D721Med (cell line): Measurements from ENCODE around the gene MGAM2.

Experiments used
- DNase-seq: peaks from one replicate; pipeline ENCODE4 v3.0.0; 2011; ENCODE audit warnings: low spot score; ENCODE audit not compliant: insufficient read length
- FAIRE-seq: peaks from 2 replicates; lab custom pipeline; 2011; peaks lifted over from hg19 to GRCh38; lab: Jason Lieb, UNC
- CTCF ChIP-seq: IDR thresholded peaks from 2 replicates; pipeline ENCODE4 v1.5.1; 2012; ENCODE audit warnings: mild to moderate bottlenecking, control low read depth; ENCODE audit not compliant: insufficient read depth; ENCODE audit errors: missing control alignments

MGAM2 gene

DNA sequence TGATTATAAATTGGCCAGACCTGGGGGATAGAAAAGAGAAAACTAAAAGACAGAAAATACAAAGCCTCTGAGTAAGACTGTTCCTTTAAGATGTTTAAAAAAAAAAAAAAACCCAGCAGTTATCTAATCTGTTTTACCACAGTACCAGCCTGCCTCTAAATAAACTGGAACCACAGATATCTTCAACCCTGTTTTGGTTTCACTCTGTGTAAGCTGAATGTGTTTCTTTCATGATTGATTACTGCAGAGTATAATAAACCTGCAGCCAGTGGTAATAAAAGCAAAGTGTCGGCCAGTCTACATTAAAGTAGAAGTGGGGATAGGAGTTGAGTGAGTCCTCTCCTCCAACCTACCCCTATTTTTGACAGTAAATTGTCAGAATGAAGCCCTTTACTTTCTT lies 40.6 kb downstream of the MGAM2 start:
- FAIRE-seq: no peak
- no peak for TF ChIP-seq CTCF
- no peak for DNase-seq

DNA sequence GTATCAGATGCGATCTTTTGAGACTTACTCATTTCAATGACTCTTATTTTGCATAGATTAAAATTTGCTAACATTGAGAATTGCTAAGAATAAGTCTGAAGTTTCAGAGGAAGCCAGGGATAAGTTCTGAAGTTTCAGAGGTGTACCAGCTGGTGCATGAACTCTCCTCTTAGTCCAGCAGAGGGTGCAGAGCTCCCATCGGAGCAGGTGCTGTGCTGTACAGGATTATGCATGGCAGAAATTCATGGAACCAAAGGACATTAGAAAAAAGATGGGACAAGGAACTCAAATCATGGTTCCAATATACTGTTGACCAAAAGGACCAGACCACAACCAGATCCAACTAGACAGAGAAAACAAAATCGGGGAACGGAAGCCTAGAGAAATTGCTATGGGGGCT lies 41.9 kb downstream of the MGAM2 start:
- DNase-seq (no peak), FAIRE-seq (no peak)
- peak; percentile 45 for TF ChIP-seq CTCF

DNA sequence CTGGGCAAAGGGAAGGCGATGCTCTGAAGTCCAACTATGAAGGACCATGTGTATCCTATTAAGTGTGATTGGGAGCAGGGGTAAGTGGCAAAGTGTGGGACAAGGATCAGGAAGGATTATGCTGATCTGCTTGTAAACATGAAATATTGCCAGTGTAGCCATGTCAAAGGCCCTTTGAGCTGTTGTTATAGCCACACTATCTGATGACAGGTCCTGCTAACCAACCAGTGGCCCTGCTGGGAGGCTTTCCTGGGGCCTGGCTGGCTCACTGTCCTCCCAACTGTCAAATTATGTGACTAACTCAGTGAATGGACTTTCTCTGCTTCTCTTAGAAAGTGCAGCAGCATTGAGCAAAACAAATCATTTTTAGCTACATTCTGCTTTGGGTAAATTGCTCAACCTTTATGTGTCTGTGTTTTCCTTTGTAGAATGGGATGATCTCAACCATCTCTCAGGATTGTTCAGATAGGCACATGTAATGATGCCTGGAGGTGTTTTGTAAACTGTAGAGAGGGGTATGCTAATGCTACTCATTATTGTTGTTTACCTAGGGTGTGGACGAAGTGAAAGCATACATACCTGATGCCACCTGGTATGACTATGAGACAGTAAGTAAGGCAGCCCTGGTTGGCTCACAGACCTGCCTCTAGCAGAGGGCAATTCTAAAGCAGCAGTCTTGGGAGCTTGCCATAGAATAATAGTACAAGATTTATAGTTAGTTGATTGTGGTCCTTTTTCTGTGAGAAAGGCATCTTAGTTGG lies 47.4 kb downstream of the MGAM2 start:
- DNase-seq: no peak
- no peak for FAIRE-seq
- no peak for TF ChIP-seq CTCF

GRCh38 chr7:142161921-142162320 lies 50.4 kb downstream of the MGAM2 start:
- FAIRE-seq (no peak), DNase-seq (no peak)
- no peak for TF ChIP-seq CTCF

GRCh38 chr7:142168746-142169145 lies 57.2 kb downstream of the MGAM2 start:
- TF ChIP-seq CTCF: no peak

DNA sequence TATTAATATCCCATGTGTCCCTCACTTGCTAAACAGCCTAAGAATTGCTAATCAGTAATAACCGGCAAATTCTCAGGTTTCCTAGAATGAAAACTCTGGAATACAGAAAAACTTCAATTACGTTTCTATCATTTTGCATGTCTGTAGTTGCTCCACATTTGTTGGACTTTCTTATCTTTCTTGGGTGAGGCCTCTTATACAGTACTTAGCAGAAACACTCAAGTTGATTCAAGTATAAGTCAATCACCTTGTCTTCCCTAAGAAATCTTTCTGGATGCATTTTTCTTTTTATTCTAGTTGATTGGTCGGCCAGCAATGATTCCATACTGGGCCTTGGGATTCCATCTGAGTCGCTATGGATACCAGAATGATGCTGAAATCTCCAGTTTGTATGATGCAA lies 61.4 kb downstream of the MGAM2 start:
- DNase-seq (no peak), FAIRE-seq (no peak)
- no peak for TF ChIP-seq CTCF

More at GRCh38 chr7:142168746-142169145, 57.2 kb downstream of the MGAM2 start:
- no peak for FAIRE-seq
- DNase-seq: no peak

DNA sequence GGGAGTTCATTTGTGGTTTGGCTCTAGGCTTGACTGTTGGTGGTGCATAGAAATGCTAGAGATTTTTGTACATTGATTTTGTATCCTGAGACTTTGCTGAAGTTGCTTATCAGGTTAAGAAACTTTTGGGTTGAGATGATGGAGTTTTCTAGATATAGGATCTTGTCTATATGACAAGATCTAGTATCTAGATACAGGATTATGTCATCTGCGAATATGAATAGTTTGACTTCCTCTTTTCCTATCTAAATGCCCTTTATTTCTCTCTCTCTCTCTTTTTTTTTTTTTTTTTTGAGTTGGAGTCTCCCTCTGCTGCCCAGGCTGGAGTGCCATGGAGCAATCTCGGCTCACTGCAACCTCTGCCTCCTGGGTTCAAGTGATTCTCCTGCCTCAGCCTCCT lies 62.9 kb downstream of the MGAM2 start:
- no peak for TF ChIP-seq CTCF
- DNase-seq: no peak
- no peak for FAIRE-seq
